LNCaP clone FGC (cell line): ENCODE measurements around the gene NEK7.

Experiments
- DNase-seq: peaks from one replicate; pipeline ENCODE4 v3.0.0-alpha.2; 2011; ENCODE audit warnings: low read depth
- H3K4me3 ChIP-seq: 2 replicates; pipeline ENCODE4 v1.5.1; 2011; ENCODE audit warnings: mild to moderate bottlenecking, low read depth, low read length, control low read depth
- CTCF ChIP-seq: IDR thresholded peaks from 2 replicates; pipeline ENCODE4 v1.5.1; 2012; ENCODE audit warnings: mild to moderate bottlenecking; ENCODE audit not compliant: control insufficient read depth, insufficient read depth; ENCODE audit errors: extremely low read depth

NEK7 gene

GRCh38 chr1:198201956-198202784 is 45.4 kb downstream of the NEK7 start:
- TF ChIP-seq CTCF, result no peak
- no peak overlapping the region for H3K4me3 ChIP-seq
- no peak for DNase-seq

GRCh38 chr1:198203434-198203833 is 46.6 kb downstream of the NEK7 start:
- DNase-seq, result no peak
- TF ChIP-seq CTCF, result no peak

GRCh38 chr1:198205016-198205684 is 48.4 kb downstream of the NEK7 start:
- no peak overlapping the region for H3K4me3 ChIP-seq
- no peak for DNase-seq
- no peak for TF ChIP-seq CTCF

More at GRCh38 chr1:198203434-198203833, 46.6 kb downstream of the NEK7 start:
- no peak overlapping the region for H3K4me3 ChIP-seq

- TF ChIP-seq CTCF, result peak; percentile 19; the same call in 1 of the 2 replicates
- H3K4me3 ChIP-seq, result no peak overlapping the region
- no peak for DNase-seq
Measured at GRCh38 chr1:198206292-198206691, 49.5 kb downstream of the NEK7 start.

- no peak overlapping the region for H3K4me3 ChIP-seq
- TF ChIP-seq CTCF, result no peak
- DNase-seq, result no peak
Measured at GRCh38 chr1:198211696-198212095, 54.9 kb downstream of the NEK7 start.

GRCh38 chr1:198212126-198212525 is 55.3 kb downstream of the NEK7 start:
- no peak for TF ChIP-seq CTCF
- DNase-seq, result no peak
- H3K4me3 ChIP-seq, result no peak overlapping the region
